Glutamatergic neuron (in vitro differentiated cells): ENCODE results near the gene SLC25A29. TPM values are rescaled to one million over a fixed set of nuclear protein-coding genes. Genes with fewer than 3 reads are reported as not detected.
"Not testable (repeated sequence)": the region's sequence is repeated elsewhere in the genome, so short reads cannot be mapped to it uniquely, and the experiment has no call there.

Source experiments
- DNase-seq: peaks from one replicate; pipeline ENCODE4 v3.0.0; 2022
- H3K27ac Mint-ChIP-seq: one replicate; pipeline ENCODE4 v1.8.0; 2020; ENCODE audit warnings: mild to moderate bottlenecking, mixed read lengths, inconsistent platforms; ENCODE audit not compliant: unreplicated experiment
- H3K27me3 Mint-ChIP-seq: one replicate; pipeline ENCODE4 v1.8.0; 2020; ENCODE audit warnings: mild to moderate bottlenecking, moderate library complexity, mixed read lengths, inconsistent platforms; ENCODE audit not compliant: unreplicated experiment
- H3K36me3 Mint-ChIP-seq: one replicate; pipeline ENCODE4 v1.8.0; 2020; ENCODE audit warnings: mild to moderate bottlenecking, mixed read lengths, inconsistent platforms; ENCODE audit not compliant: unreplicated experiment
- H3K4me1 Mint-ChIP-seq: one replicate; pipeline ENCODE4 v1.8.0; 2020; ENCODE audit warnings: mild to moderate bottlenecking, low read depth, mixed read lengths, inconsistent platforms; ENCODE audit not compliant: unreplicated experiment
- H3K4me3 Mint-ChIP-seq: one replicate; pipeline ENCODE4 v1.8.0; 2020; ENCODE audit warnings: mild to moderate bottlenecking, mixed read lengths, inconsistent platforms; ENCODE audit not compliant: unreplicated experiment
- H3K9me3 Mint-ChIP-seq: one replicate; pipeline ENCODE4 v1.8.0; 2020; ENCODE audit warnings: mild to moderate bottlenecking, moderate library complexity, mixed read lengths, inconsistent platforms; ENCODE audit not compliant: unreplicated experiment
- CTCF ChIP-seq: fragments of 200-600 bp; sonication (generic); IDR thresholded peaks from one replicate; pipeline ENCODE4 v1.5.0; 2021; ENCODE audit not compliant: partially characterized antibody, unreplicated experiment
- total RNA-seq: library from RNA; stranded (reverse); fragmentation: NEBNext Ultra II Directional; extraction: Animal tissue kit (Norgen Biotek cat#: 25700); gene quantifications from one replicate; pipeline ENCODE4 v1.2.1, GENCODE V29; 2021; ENCODE audit not compliant: unreplicated experiment

The SLC25A29 gene
- total RNA-seq, 1 donor from 2014 or later: 409 TPM

GRCh38 chr14:100309028-100309737, 2.9 kb upstream of the SLC25A29 start:
- peak; percentile 19 for DNase-seq
- Mint-ChIP-seq H3K27me3 (peaks cover 14% of the 10 kb centered on the region), H3K9me3 (peaks cover 14% of the 10 kb centered on the region), H3K4me3 (peak overlapping the region; percentile 92), H3K27ac (peak overlapping the region; percentile 88), H3K36me3 (no peaks in the 10 kb centered on the region), H3K4me1 (peaks cover 32% of the 10 kb centered on the region)
- no peak for TF ChIP-seq CTCF

- Mint-ChIP-seq H3K4me3 (peak overlapping the region; percentile 92), H3K4me1 (peaks cover 33% of the 10 kb centered on the region), H3K27me3 (peaks cover 13% of the 10 kb centered on the region), H3K9me3 (peaks cover 15% of the 10 kb centered on the region), H3K27ac (peak overlapping the region; percentile 88)
- not testable (repeated sequence) for H3K36me3 Mint-ChIP-seq, DNase-seq
These were observed 2.2 kb upstream of the SLC25A29 start for GRCh38 chr14:100308427-100308792.

- Mint-ChIP-seq H3K27ac (peak overlapping the region; percentile 88), H3K4me1 (peaks cover 29% of the 10 kb centered on the region)
These were observed 1.7 kb upstream of the SLC25A29 start for GRCh38 chr14:100307766-100308426.

GRCh38 chr14:100306998-100307765, 938 bp upstream of the SLC25A29 start:
- peaks cover 12% of the 10 kb centered on the region for H3K9me3 Mint-ChIP-seq
- no peaks in the 10 kb centered on the region for H3K36me3 Mint-ChIP-seq
- H3K4me1 Mint-ChIP-seq: peaks cover 26% of the 10 kb centered on the region
- peak overlapping the region; percentile 92 for H3K4me3 Mint-ChIP-seq
- peak overlapping the region; percentile 88 for H3K27ac Mint-ChIP-seq
- no peak for TF ChIP-seq CTCF
- H3K27me3 Mint-ChIP-seq: peaks cover 10% of the 10 kb centered on the region
- DNase-seq: peak; percentile 54

More at GRCh38 chr14:100307766-100308426, 1.7 kb upstream of the SLC25A29 start:
- no peak for DNase-seq
- Mint-ChIP-seq H3K9me3 (peaks cover 15% of the 10 kb centered on the region), H3K4me3 (peak overlapping the region; percentile 92), H3K36me3 (no peaks in the 10 kb centered on the region), H3K27me3 (peaks cover 10% of the 10 kb centered on the region)
- no peak for TF ChIP-seq CTCF

- Mint-ChIP-seq H3K27me3 (peaks cover 9% of the 10 kb centered on the region), H3K4me3 (peak overlapping the region; percentile 96), H3K4me1 (peaks cover 15% of the 10 kb centered on the region), H3K36me3 (no peaks in the 10 kb centered on the region), H3K9me3 (peaks cover 10% of the 10 kb centered on the region), H3K27ac (peak overlapping the region; percentile 83)
- DNase-seq: no peak
- TF ChIP-seq CTCF: no peak
These were observed 732 bp downstream of the SLC25A29 start for GRCh38 chr14:100305324-100306100.
